ENCODE data around the gene MARCO. TPM values are rescaled to one million over a fixed set of nuclear protein-coding genes. Genes with fewer than 3 reads are reported as not detected.

The MARCO gene
- total RNA-seq, 1 donor from 2014 or later, result 5.6 TPM

DNA sequence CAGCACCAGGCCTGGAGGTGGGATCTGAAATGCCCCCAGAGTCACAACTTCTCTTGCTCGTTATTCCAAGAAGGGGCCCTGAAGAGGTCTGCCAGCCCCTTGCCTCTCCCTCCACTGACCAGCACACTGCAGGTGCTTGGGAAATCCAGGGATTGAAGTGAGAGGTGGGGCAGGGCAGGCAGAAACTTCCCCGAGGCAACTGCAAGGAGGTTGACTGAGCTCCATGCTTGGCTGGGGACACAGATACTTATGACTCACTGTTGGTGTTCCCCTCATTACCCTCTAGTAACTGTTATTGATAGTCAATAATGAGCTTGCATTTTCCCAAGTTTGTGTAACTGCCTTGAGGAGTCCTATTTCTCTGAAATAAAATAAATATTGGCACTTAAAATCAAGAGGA is 47.5 kb downstream of the MARCO start:
- H3K9me3 ChIP-seq, result no peaks in the 10 kb centered on the region
- H3K27me3 ChIP-seq, result no peaks in the 10 kb centered on the region
- H3K4me1 ChIP-seq, result no peaks in the 10 kb centered on the region
- no peak for DNase-seq (ENCODE audit: extremely low spot score in 2 of 2)
- no peak for TF ChIP-seq POLR2A (IDR thresholded peaks at IDR 0.05)
- TF ChIP-seq, protein P1, sequence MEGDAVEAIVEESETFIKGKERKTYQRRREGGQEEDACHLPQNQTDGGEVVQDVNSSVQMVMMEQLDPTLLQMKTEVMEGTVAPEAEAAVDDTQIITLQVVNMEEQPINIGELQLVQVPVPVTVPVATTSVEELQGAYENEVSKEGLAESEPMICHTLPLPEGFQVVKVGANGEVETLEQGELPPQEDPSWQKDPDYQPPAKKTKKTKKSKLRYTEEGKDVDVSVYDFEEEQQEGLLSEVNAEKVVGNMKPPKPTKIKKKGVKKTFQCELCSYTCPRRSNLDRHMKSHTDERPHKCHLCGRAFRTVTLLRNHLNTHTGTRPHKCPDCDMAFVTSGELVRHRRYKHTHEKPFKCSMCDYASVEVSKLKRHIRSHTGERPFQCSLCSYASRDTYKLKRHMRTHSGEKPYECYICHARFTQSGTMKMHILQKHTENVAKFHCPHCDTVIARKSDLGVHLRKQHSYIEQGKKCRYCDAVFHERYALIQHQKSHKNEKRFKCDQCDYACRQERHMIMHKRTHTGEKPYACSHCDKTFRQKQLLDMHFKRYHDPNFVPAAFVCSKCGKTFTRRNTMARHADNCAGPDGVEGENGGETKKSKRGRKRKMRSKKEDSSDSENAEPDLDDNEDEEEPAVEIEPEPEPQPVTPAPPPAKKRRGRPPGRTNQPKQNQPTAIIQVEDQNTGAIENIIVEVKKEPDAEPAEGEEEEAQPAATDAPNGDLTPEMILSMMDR (IDR thresholded peaks at IDR 0.05), result no peak
- TF ChIP-seq POLR2AphosphoS5 (IDR thresholded peaks at IDR 0.05; ENCODE audit: insufficient read depth in 1 of 2, low read depth in 1 of 2), result no peak
- H3K4me3 ChIP-seq, result no peak overlapping the region
- H3K27ac ChIP-seq, result no peak overlapping the region
- no peaks in the 10 kb centered on the region for H3K36me3 ChIP-seq
- intact Hi-C loops (cut with DNase I), result no loop called here

DNA sequence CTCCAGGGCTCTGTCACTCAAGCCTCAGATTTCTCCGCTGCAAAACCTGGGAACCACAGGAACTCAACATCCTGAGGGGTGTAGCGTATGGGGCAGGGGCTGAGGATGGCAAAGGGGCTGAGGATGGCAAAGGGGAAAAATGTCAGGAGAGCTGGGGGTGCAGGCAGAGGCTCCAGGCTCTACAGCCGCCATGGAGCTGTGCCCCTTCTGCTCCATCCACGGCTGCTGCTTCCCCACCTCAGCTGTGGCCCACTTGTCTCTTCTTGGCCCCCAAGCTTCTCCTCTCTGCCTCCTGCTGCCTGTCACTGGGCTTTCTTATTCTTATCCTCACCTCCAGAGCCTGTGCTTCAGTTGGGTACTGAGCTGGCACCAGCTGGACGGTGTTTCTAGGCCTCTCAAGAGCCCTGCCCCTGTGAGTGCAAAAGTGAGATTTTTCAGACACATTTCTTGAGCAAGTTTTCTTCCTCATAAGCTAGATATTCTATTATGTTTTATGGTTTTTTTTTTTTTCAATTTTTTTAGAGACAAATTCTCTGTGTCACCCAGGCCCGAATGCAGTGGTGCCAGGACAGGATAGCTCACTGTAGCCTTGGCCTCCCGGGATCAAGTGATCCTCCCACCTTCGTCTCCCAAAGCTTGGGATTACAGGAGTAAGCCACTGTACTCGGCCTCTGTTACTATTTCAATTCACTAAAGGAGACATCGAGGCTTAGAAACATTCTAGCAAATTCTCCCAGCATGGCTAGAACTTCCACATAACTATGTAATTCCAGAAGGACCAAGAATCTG is 49.0 kb downstream of the MARCO start:
- H3K27me3 ChIP-seq, result no peaks in the 10 kb centered on the region
- H3K9me3 ChIP-seq, result no peaks in the 10 kb centered on the region
- no peak for DNase-seq (ENCODE audit: extremely low spot score in 2 of 2)
- TF ChIP-seq POLR2AphosphoS5 (IDR thresholded peaks at IDR 0.05; ENCODE audit: insufficient read depth in 1 of 2, low read depth in 1 of 2) (no peak), POLR2A (IDR thresholded peaks at IDR 0.05) (no peak)
- TF ChIP-seq, protein P1 (IDR thresholded peaks at IDR 0.05), result no peak
- H3K4me3 ChIP-seq, result no peak overlapping the region
- intact Hi-C loops (cut with DNase I), result no loop called here
- no peaks in the 10 kb centered on the region for H3K36me3 ChIP-seq
- H3K4me1 ChIP-seq, result no peaks in the 10 kb centered on the region
- no peak overlapping the region for H3K27ac ChIP-seq

DNA sequence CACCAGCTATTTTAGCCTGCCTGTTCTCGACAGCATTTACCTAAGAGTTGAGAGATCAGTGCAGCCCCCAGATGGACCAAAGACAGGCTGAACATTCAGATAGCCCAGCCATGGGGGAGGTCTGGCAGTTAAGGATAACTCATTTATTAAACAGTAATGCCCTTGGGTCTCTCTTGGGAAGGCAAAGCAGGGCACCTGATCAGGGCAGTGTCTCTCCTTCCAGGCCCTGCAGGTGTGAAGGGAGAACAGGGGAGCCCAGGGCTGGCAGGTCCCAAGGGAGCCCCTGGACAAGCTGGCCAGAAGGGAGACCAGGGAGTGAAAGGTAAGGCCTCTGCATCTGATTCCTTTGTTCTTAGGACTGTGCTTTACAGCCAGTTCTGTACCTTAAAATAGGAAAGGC is 49.6 kb downstream of the MARCO start:
- no peak overlapping the region for H3K27ac ChIP-seq
- no peaks in the 10 kb centered on the region for H3K27me3 ChIP-seq
- TF ChIP-seq POLR2A (IDR thresholded peaks at IDR 0.05) (no peak), POLR2AphosphoS5 (IDR thresholded peaks at IDR 0.05; ENCODE audit: insufficient read depth in 1 of 2, low read depth in 1 of 2) (no peak)
- TF ChIP-seq, protein P1 (IDR thresholded peaks at IDR 0.05), result no peak
- H3K36me3 ChIP-seq, result no peaks in the 10 kb centered on the region
- no peaks in the 10 kb centered on the region for H3K4me1 ChIP-seq
- H3K4me3 ChIP-seq, result no peak overlapping the region
- intact Hi-C loops (cut with DNase I), result no loop called here
- DNase-seq (ENCODE audit: extremely low spot score in 2 of 2), result no peak
- no peaks in the 10 kb centered on the region for H3K9me3 ChIP-seq

DNA sequence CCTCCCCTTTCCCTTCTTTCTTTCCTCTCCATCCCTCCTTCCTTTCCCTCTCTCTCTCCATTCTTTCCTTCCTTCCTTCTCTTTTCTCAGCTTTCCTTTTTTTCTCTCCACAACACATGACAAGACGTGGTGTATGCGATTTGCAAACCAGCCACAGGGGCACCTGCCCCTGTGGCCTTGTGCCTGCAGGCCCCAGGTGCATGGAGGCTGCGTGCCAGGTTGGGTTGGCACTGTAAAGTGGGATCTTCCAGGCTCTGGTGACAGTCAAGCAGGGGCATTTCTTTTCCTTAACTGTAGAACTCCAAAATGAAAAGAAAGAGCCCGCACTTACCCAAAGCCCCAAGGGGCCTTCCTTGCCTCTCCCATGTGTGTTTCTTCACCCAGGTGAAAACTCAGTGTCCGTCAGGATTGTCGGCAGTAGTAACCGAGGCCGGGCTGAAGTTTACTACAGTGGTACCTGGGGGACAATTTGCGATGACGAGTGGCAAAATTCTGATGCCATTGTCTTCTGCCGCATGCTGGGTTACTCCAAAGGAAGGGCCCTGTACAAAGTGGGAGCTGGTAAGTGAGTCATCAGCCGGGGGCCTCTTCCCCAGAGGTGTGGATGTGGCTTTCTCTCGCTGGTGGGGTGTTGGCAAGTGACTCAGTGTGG is 50.9 kb downstream of the MARCO start:
- H3K27me3 ChIP-seq, result no peaks in the 10 kb centered on the region
- TF ChIP-seq POLR2AphosphoS5 (IDR thresholded peaks at IDR 0.05; ENCODE audit: insufficient read depth in 1 of 2, low read depth in 1 of 2) (no peak), POLR2A (IDR thresholded peaks at IDR 0.05) (no peak)
- TF ChIP-seq, protein P1 (IDR thresholded peaks at IDR 0.05), result no peak
- no peak overlapping the region for H3K27ac ChIP-seq
- H3K4me1 ChIP-seq, result no peaks in the 10 kb centered on the region
- H3K9me3 ChIP-seq, result no peaks in the 10 kb centered on the region
- no peak overlapping the region for H3K4me3 ChIP-seq
- no peak for DNase-seq (ENCODE audit: extremely low spot score in 2 of 2)
- intact Hi-C loops (cut with DNase I), result no loop called here
- no peaks in the 10 kb centered on the region for H3K36me3 ChIP-seq

DNA sequence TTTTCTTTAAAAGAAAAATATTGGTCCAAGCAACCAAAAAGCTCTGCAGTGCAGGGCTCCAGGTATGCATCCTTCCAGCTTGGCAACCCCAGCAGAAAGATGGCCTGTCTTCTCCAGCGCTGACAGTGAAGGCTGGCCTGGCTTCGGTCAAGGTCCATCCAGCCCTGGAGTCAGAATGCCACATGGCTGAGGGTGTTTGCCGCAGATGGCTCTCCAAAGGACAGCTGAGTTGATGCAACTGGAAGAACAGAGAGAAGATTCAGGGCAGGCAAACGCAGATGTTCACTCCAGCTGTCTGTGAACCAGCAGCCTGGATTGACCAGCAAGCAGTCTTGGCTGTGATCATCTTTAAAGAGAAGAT is 51.4 kb downstream of the MARCO start:
- TF ChIP-seq POLR2A (IDR thresholded peaks at IDR 0.05) (no peak), POLR2AphosphoS5 (IDR thresholded peaks at IDR 0.05; ENCODE audit: insufficient read depth in 1 of 2, low read depth in 1 of 2) (no peak)
- TF ChIP-seq, protein P1 (IDR thresholded peaks at IDR 0.05), result no peak
- Histone ChIP-seq H3K27ac (no peak overlapping the region), H3K27me3 (no peaks in the 10 kb centered on the region), H3K4me1 (no peaks in the 10 kb centered on the region), H3K9me3 (no peaks in the 10 kb centered on the region), H3K36me3 (no peaks in the 10 kb centered on the region), H3K4me3 (no peak overlapping the region)
- DNase-seq (ENCODE audit: extremely low spot score in 2 of 2), result no peak
- intact Hi-C loops (cut with DNase I), result no loop called here

All from vagina (tissue), 2 donors.